ENCODE results near the gene VIPR2. TPM values are rescaled to one million over a fixed set of nuclear protein-coding genes. Genes with fewer than 3 reads are reported as not detected.

VIPR2 gene
- total and polyA plus RNA-seq, 2 experiments from 2014 or later = 1.3 to 2.7 TPM

GRCh38 chr7:159005618-159006017 is 139.0 kb downstream of the VIPR2 start:
- no peak overlapping the region for H2AFZ ChIP-seq
- Mint-ChIP-seq H3K4me1 (no peaks in the 10 kb centered on the region), H3K27me3 (ENCODE audit: insufficient read depth, low read depth, poor library complexity) (peaks cover 5% of the 10 kb centered on the region), H3K4me3 (no peak overlapping the region), H3K27ac (no peak overlapping the region), H3K9me3 (peaks cover 77% of the 10 kb centered on the region), H3K36me3 (ENCODE audit: low read depth) (peaks cover 13% of the 10 kb centered on the region; the same call in 1 of the 3 replicates)
- H3K9me2 ChIP-seq (ENCODE audit: insufficient read depth) = no peaks in the 10 kb centered on the region
- H3K27ac ChIP-seq (ENCODE audit: low read depth) = no peak overlapping the region
- H3K27me3 ChIP-seq (ENCODE audit: insufficient read depth) = no peaks in the 10 kb centered on the region
- no peaks in the 10 kb centered on the region for H3K36me3 ChIP-seq (ENCODE audit: insufficient read depth)
- H3K79me2 ChIP-seq (replicated peaks; ENCODE audit: insufficient read depth) = no peaks in the 10 kb centered on the region
- no peaks in the 10 kb centered on the region for H4K20me1 ChIP-seq (replicated peaks; ENCODE audit: insufficient read depth)
- no peak for DNase-seq (ENCODE audit: low spot score)
- no peak overlapping the region for H3K4me3 ChIP-seq
- no peaks in the 10 kb centered on the region; the same call in 1 of the 2 replicates for H3K4me1 ChIP-seq (ENCODE audit: insufficient read depth)
- no peak overlapping the region for H3K4me2 ChIP-seq
- ATAC-seq = no peak
- H3F3A ChIP-seq (replicated peaks; ENCODE audit: low read depth) = no peaks in the 10 kb centered on the region
- TF ChIP-seq JUNB (IDR thresholded peaks at IDR 0.05; ENCODE audit: unreplicated experiment) (no peak), REST (IDR thresholded peaks at IDR 0.05; ENCODE audit: unreplicated experiment) (no peak), ETS1 (IDR thresholded peaks at IDR 0.05) (no peak), ZNF114 (CRISPR knock-in tag; IDR thresholded peaks at IDR 0.05) (no peak), EZH2 (IDR thresholded peaks at IDR 0.05; ENCODE audit: low read depth, unreplicated experiment) (no peak), CREB1 (CRISPR knock-in tag; IDR thresholded peaks at IDR 0.05; ENCODE audit: low read depth) (no peak), CTCF (conservative IDR thresholded peaks at IDR 0.05; ENCODE audit: low read depth in 2 of 2) (no peak), EZH2phosphoT487 (IDR thresholded peaks at IDR 0.05; ENCODE audit: unreplicated experiment) (no peak), STAT1 (IDR thresholded peaks at IDR 0.05; ENCODE audit: unreplicated experiment) (no peak), POLR2AphosphoS5 (IDR thresholded peaks at IDR 0.05; ENCODE audit: low read depth) (no peak), ZNF462 (CRISPR knock-in tag; IDR thresholded peaks at IDR 0.05) (no peak), ZNF331 (CRISPR knock-in tag; IDR thresholded peaks at IDR 0.05; ENCODE audit: low read depth) (no peak), NANOG (IDR thresholded peaks at IDR 0.05; ENCODE audit: borderline replicate concordance) (no peak)

All from GM23338 (cell line).